ENCODE results near the gene PMEL.

- TF ChIP-seq POLR2A (IDR thresholded peaks at IDR 0.05) (no peak), CTCF (IDR thresholded peaks at IDR 0.05) (no peak), POLR2AphosphoS5 (IDR thresholded peaks at IDR 0.05) (no peak)
Measured at GRCh38 chr12:56001487-56002100, 35.8 kb upstream of the PMEL start.
